HG03039 (cell line): ENCODE results near the gene FKBP2.
A peak's percentile ranks its signal among the peaks of the same experiment; 100 is the strongest.
"Not testable (repeated sequence)": the region's sequence is repeated elsewhere in the genome, so short reads cannot be mapped to it uniquely, and the experiment has no call there.

ENCODE experiments used
- ATAC-seq: cut with Tn5 transposase; IDR thresholded peaks from one replicate; pipeline ENCODE4 v1.9.1; 2021; ENCODE audit warnings: mild to moderate bottlenecking, moderate library complexity; ENCODE audit not compliant: unreplicated experiment

Gene FKBP2

DNA sequence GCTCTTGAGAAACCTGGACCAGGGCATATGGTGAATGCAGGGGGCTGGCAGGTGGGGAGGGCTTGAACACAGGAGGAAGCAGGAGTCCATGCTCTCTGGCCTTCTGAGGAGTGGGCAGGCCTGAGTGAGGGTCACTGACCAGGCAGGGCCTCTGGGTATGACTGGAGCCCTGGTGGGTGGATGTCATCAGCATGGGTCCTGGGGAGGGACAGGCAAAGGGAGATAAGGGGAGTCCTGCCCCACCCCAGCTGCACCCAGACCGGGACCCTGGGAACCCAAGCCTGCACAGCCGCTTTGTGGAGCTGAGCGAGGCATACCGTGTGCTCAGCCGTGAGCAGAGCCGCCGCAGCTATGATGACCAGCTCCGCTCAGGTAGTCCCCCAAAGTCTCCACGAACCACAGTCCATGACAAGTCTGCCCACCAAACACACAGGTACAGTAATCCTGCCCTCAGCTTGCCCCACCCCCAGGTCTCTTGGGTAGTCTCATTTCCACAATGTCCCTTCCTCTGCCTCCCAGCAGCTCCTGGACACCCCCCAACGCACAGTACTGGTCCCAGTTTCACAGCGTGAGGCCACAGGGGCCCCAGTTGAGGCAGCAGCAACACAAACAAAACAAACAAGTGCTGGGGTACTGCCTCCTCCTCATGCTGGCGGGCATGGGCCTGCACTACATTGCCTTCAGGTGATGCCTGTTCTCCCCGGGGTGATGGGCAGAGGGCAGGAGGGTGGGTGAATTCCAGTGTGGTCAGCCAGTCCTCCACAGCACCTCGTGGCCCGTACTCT lies 8.5 kb upstream of the FKBP2 start:
- ATAC-seq: no peak

DNA sequence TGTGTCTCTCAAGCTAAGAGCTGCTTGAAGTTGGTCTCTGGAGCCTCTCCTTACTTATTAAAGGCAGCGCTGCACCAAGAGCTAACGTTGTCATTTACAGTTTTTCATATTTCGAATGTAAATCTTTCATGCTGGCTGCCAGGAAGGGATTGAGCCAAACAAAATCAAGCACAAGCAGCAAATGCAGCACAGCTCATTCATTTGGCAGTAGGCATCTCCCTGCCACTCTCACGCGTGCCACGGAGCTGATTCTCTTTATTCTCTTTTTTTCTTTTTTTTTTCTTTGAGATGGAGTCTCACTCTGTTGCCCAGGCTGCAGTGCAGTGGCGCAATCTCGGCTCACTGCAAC lies 8.0 kb upstream of the FKBP2 start:
- ATAC-seq: no peak

DNA sequence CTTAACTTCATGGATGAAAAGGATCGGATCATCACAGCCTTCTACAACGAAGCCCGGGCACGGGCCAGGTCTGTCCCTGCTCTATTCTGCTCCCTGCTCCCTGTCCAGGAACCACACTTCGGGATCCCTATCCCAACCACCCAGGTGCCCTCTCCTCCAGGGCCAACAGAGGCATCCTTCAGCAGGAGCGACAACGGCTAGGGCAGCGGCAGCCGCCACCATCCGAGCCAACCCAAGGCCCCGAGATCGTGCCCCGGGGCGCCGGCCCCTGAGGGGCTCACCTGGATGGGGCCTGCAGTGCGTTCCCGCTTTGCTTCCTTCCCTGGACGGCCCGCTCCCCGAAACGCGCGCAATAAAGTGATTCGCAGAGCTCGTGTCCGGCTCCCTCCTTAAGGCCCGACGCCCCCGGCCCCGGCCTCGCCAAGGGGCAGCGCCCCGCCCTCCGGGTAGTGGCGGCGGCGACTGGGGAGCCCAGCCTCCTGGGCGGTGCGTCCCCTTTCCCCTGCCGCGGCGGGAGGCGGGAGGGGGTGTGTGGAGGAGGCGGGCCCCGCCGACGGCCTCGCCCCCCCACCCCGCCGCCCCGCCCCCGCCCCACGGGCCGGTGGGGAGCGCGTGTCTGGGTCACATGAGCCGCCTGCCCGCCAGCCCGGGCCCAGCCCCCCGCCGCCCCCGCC lies 6.8 kb upstream of the FKBP2 start, which contains the start of gene VEGFB:
Gene VEGFB (plus strand): TSS at position 672 of the 674 bp plus-strand sequence. CDS start 250 bp downstream, outside the sequence.
- ATAC-seq: peak; percentile 31

DNA sequence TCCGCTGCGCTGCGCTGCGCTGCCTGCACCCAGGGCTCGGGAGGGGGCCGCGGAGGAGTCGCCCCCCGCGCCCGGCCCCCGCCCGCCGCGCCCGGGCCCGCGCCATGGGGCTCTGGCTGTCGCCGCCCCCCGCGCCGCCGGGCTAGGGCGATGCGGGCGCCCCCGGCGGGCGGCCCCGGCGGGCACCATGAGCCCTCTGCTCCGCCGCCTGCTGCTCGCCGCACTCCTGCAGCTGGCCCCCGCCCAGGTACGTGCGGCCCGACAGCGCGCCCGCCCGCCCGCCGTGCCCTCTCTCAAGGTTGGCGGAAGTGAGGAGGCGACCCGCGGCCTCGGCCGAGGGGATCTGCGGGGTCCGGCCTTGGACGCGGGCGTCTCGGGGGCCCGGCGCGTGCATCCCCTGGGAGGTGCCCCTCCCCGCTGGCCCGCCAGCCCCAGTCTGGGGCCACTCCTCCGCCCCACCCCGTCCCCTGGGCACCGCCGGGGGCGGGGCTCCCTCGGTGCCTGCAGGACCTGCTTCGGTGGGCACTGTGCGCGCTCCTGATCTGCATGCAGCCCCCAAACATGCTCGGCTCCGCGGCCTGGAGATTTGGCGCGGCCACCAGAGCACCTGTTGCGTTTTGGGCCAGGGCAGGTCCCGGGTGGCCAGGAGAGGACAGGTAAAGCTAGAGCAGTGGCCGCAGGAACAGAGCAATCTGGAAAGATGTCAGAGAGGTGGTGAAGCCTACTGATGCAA lies 6.1 kb upstream of the FKBP2 start:
- ATAC-seq: peak; percentile 30

DNA sequence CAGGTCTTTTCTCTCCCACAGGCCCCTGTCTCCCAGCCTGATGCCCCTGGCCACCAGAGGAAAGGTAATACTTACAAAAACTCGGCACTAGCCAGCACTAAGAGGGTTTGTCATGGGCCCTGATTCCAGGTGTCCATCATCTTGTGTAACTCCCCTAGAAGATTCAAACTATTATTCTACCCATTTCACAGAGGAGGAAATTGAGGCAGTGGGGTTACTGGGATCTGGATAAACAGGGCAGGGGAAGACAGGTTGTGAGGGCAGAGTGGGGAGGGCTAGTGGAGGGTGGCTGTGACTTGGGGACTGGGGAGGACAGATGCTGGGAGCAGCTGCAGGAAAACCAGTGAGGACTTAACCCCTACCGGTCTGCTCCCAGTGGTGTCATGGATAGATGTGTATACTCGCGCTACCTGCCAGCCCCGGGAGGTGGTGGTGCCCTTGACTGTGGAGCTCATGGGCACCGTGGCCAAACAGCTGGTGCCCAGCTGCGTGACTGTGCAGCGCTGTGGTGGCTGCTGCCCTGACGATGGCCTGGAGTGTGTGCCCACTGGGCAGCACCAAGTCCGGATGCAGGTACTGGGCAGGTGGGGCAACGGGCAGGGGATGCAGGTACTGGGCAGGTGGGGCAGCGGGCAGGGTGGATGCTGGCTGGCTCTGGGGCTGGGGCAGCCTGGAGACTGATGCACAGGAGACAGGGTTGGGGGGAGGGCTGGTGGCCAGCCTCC lies 5.3 kb upstream of the FKBP2 start:
- no peak for ATAC-seq

DNA sequence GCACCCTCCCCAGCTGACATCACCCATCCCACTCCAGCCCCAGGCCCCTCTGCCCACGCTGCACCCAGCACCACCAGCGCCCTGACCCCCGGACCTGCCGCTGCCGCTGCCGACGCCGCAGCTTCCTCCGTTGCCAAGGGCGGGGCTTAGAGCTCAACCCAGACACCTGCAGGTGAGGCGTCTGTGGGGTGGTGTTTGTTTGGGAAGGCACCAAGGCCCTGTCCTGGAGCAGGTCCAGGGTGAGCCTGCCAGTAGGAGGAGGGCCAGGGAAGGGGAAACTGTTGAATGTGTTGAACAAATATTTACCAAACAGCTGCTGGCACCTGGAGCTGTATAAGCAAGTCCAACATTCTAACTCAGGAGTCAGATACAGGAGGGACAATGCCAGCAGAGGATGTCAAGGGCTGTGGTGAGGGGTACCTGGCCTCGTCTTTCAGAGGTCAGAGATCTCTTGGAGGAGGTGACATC lies 3.4 kb upstream of the FKBP2 start:
- ATAC-seq: no peak

DNA sequence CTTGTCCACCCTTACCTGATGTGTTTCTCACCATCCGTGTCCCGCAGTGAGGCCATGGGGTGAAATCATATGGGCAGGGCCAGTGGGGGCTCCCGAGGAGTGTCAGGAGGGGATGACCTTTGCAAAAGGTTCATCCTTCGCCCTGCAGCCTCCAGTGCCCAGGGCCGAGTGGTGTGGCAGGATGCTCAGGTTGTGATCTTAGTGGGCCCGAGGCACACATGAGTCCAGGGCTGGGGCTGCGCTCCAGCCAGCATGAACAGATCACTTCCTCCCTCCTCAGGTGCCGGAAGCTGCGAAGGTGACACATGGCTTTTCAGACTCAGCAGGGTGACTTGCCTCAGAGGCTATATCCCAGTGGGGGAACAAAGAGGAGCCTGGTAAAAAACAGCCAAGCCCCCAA lies 2.8 kb upstream of the FKBP2 start:
- no peak for ATAC-seq

DNA sequence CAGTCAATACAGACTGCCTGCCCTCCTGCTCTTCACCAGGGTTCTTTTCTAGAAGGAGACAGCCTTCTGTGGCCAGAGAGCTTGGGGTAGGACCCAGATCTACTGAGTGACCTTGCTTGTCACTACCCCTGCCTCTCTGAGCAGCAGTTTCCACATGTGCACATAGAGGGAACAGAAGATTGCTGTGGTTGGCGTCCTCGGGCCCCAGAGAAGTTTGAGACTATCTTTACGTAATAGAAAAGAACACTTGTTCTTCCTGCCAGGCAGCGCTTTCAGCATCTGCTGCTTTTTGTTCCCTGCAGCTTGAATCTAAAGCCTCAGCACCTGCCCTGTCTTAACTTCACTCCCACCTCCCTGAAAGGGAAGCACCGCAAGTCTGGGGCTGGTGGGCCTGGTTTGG lies 1.9 kb upstream of the FKBP2 start:
- ATAC-seq: no peak

DNA sequence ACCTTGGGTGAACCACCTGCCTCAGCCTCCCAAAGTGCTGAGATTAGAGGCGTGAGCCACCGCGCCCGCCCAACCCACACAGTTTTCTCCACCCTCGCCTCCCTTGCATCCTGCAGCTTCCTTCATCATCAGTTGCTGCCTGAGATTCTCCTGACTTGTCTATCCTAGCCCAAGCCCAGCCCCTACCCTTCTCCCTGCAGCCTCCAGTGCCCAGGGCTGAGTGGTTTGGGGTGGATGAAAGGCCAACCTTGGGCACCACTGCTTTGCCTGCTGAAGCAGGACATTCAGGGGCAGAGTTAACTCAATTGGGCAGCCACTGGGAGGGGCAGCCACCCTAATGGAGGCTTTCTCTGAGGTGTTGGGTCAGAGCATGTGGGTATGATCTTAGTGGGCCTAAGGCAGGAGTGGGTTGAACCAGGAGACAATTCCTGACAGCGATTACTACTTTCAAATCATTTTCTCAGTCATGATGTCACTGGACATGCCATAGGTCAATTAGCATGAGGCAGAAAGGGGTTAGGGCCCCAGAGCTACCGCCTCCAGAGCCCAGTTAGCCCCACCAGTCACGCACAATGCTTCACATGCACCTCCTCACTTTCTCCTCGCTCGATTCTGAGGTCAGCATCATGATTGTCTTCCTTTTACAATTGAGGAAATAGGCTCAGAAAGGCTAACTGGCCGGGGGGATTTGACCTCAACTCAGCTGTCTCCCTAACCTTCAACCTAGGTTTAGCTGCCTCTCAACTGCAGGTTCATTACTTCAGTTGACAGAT lies 1.0 kb upstream of the FKBP2 start:
- ATAC-seq: no peak

DNA sequence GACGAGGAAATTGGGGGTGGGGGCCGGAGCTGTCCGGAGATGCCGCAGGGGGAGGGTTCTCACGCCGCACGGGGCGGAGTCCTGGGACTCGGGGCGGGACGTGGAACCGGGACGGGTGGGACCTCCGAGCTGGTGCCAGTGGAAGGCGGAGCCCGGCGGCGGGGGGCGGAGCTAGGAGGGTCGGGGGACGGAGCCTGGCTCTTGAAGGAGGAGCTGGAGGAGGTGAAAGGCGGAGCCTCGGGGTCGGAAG lies 271 bp downstream of the FKBP2 start:
- ATAC-seq: peak; percentile 66

DNA sequence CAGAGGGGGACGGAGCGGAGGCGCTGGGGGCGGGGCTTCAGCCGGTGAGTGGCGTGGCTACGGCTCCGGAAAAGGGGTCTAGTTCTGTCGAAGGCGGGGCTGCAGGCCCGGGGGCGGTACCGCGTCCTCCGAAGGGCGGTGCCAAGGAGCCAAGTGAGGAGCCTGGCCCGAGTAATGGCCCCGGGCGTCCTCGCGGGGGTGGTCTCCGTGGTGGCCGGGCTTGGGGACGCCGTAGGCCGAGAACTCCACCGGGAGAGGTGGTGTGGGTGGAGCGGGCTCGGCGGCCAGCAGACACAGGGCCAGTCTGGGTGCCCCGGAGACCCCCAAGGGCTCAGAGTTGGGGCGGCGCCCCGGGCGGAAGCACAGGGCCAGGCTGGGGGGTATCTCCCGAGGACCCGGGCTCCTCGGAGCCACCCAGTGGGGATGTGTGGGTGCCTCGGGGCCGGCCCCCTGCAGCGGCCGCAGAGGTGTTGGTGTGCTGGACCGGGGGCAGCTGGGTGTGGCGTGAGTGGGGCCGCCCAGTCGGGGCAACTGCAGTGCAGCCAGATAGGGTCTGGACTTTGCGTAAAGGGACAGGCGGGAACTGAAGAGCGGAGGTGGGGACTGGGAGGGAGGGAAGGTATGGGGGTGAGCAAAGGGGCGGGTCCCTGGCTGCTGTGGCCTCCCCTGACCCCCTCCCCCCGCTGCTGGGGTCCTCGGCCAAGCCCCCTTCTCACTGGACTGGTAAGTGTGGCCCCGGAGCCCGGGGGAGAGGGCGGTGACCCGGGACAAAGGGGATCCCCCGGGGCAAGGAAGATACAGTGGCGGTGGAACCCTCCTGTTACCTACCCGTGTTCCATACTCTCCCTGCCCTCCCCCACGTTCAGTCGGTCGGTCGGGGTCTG lies 838 bp downstream of the FKBP2 start:
- ATAC-seq: peak; percentile 6

DNA sequence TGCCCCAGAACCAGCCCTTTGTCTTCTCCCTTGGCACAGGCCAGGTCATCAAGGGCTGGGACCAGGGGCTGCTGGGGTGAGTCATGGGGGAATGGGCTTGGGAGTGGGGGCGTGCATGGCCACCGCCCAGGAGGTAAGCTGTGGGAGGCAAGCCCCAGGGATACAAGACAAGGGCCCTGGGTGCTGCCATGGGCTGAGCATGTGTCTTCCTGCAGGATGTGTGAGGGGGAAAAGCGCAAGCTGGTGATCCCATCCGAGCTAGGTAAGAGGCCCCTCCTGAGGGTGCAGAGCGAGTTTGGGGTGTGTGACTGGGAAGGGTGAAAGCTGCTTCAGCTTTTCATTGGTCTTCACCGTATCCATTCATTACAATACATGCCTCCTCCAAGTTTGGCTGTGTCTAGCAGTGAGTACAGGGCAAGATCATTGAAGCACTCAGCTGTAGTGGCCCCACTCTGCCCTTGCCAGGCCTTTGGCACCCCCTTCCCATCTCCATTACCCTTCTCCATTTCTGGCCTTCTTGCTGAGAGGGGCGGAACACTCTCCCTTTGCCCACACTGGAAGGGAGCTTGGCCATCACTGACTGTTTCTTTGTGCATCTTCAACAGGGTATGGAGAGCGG lies 2.5 kb downstream of the FKBP2 start:
- no peak for ATAC-seq

DNA sequence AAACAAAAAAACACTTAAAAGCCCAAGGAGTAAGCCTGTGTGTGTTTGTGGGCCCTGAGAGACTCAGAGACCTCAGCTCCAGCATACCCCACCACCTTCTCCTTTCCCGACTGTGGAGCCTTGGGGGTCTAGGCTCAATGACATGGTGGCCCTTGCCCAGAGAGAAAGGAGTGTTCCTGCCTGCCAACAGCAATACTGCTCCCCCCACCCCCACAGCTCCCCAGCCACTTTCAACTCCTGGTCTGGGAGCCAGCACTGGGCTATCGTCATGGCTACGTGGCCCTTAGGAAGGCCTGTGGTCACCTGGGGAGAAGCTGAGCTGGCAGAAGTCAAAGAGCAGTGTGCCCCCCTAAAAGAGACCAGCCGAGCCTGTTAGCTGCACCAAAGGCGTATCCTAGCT lies 3.2 kb downstream of the FKBP2 start:
- no peak for ATAC-seq

DNA sequence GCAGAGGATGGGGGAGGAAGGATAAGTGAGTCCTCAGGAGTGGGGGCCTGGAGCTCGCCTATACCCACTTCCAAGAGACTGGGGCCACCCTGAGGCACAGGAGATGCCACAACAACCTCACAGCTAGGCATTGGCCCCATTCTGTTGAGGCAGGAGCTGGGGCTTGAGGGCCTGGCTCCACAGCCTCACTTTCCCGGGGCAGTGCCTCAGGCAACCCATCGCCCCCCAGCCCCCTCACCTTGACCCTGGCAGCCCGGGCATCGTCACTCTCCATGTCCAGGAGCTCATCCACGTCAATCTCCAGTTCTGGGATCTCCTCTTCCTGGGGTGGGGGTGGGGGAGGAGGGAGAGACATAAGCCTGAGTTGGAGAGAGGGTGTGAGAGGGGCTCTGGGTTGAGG lies 4.1 kb downstream of the FKBP2 start:
- ATAC-seq: no peak

DNA sequence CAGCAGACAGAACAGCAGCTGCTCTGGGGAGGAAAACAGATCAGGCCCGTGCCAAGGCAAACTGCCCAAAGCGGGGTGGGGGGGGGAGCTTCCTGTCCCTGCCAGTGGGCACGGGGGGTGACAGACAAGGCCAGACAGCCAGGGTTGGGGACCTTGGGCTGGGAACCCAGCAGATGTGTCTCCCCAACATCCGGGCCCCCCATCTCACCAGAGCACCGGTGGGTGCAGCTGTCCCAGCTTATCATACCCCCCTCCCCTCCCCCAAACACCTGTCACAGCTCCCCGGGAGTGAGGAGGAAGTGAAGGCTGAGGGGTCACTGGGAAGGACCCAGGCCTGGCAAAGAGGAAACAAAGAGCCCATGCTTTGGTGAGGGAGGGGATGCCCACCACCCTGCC lies 4.5 kb downstream of the FKBP2 start:
- no peak for ATAC-seq

DNA sequence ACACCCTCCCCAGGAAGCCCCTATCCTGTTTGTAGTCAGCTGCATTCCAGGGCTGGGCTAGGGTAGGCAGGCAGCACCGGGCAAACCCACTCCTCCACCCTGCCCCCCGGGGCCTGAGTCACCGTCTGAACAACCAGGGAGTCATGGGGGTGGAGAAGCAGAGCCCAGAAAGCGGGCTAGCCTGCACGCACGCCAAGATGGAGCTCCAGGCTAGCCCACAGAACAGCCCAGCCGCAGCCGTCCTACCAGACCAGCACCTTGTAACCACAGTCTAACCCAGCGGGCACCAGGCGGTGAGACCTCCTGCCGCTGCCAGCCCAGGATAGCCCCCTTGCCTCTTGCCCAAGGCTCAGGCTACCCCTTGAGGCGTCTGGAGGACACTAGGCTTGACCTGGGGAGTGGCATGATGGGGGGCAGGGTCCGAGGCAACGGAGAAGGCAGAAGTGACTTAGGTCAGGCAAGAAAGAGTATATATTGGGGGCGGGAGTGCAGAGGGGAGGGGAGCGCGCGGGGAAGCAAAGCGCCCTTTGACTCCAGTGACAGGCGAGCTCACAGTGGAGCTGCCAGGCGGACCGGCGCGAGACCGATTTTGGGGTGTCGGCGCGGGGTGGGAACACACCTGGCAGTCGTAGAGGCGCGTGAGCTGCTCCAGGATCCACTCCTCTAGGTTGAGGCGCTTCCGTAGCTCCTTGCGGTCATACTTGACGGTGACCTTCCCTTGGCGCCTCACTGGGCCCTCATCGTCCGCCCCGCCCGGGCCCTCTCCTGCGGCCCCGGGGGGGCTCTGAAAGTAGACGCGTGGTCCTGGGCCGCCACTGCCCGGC lies 5.1 kb downstream of the FKBP2 start:
- no peak for ATAC-seq

DNA sequence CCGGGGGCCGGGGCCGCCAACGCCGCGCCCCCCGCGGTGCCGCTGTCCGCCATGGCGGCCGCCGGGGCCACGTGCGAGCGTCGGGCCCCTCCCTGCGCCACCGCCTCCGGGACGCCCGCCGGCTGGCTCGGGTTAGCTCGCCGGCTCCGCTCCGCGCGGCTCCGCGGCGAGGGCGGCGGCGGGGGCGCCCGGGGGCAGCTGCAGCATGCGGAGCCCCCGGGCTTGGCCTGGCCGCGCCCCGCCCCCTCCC lies 5.7 kb downstream of the FKBP2 start:
- ATAC-seq: not testable (repeated sequence)

DNA sequence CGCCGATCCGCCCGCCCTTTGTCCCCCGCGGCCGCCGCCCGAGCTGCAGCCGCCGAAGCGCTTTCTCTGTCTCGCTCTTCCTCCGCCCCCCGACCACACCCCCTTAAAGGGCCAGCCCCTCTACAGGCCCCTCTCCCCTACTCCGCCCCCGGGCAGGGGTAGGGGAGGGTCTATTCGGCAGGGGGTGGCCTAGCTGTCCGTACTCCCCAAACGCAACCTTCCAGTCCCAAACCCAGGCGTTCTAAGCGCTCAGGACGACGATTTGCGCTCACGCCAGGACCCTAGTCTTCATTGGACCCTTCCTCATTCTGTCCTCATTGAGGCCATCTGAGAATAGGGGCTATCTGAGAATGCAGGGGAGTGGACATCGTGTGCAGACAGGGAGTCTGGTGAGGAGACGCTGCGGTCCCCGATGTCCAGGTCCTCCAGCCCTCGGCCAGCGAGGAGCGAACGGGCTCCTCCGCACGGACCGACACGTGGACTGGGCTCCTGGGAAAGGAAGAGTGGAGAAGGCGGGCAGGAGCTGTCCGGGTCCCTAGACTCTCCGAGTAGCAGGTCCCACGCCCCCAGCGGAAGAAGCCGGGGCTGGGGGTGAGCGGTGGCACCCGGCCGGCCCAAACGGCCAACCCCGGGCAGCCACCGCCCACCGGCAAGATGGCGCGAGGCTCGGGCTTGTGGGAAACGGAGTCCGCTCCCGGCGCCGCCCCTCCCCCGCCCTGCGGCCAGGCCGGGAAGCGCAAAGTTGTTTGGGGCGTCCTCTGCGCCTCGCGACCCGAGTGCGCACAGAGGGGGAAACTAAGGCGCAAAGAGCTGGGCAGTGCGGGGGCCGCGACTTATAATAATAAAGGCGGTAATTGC lies 6.2 kb downstream of the FKBP2 start, which contains the start of gene PPP1R14B:
Gene PPP1R14B (minus strand): TSS at position 73 of the 858 bp plus-strand sequence. CDS start 270 bp downstream, outside the sequence.
- ATAC-seq: no peak
